GM23248 (cell line): ENCODE data around the gene GALE. TPM values are rescaled to one million over a fixed set of nuclear protein-coding genes. Genes with fewer than 3 reads are reported as not detected.

ENCODE experiments used
- DNase-seq: peaks from one replicate; pipeline ENCODE4 v3.0.0-alpha.2; 2015
- H2AFZ ChIP-seq: fragments of 200-600 bp; sonication (generic); 2 replicates; pipeline ENCODE4 v1.6.1; 2016; ENCODE audit warnings: antibody characterized with exemption
- H3F3A ChIP-seq: fragments of 200-600 bp; sonication (generic); 2 replicates; pipeline ENCODE4 v1.6.1; 2016; ENCODE audit warnings: mild to moderate bottlenecking, antibody characterized with exemption, mixed run types; ENCODE audit not compliant: insufficient read depth
- H3K27ac ChIP-seq: fragments of 200-600 bp; sonication (generic); 2 replicates; pipeline ENCODE4 v1.5.1; 2016; ENCODE audit warnings: mild to moderate bottlenecking
- H3K27me3 ChIP-seq: fragments of 200-600 bp; sonication (generic); replicated peaks from 2 replicates; pipeline ENCODE4 v1.6.1; 2016; ENCODE audit warnings: mild to moderate bottlenecking; ENCODE audit not compliant: insufficient read depth
- H3K36me3 ChIP-seq: fragments of 200-600 bp; sonication (generic); 2 replicates; pipeline ENCODE4 v1.6.1; 2016; ENCODE audit warnings: low read depth, mild to moderate bottlenecking
- H3K4me1 ChIP-seq: fragments of 200-600 bp; sonication (generic); 2 replicates; pipeline ENCODE4 v1.6.1; 2016; ENCODE audit warnings: mild to moderate bottlenecking; ENCODE audit not compliant: insufficient read depth
- H3K4me2 ChIP-seq: fragments of 200-600 bp; sonication (generic); one replicate; pipeline ENCODE4 v1.6.1; 2016; ENCODE audit warnings: mild to moderate bottlenecking; ENCODE audit not compliant: unreplicated experiment
- H3K4me3 ChIP-seq: fragments of 200-600 bp; sonication (generic); 2 replicates; pipeline ENCODE4 v1.5.1; 2016; ENCODE audit warnings: mild to moderate bottlenecking
- H3K79me2 ChIP-seq: fragments of 200-600 bp; sonication (generic); 2 replicates; pipeline ENCODE4 v1.6.1; 2016; ENCODE audit warnings: mild to moderate bottlenecking; ENCODE audit not compliant: insufficient read depth
- H3K9ac ChIP-seq: fragments of 200-600 bp; sonication (generic); 2 replicates; pipeline ENCODE4 v1.6.1; 2016; ENCODE audit warnings: mild to moderate bottlenecking
- H3K9me2 ChIP-seq: fragments of 200-600 bp; sonication (generic); 2 replicates; pipeline ENCODE4 v1.6.1; 2016; ENCODE audit warnings: mixed run types, mild to moderate bottlenecking, moderate library complexity; ENCODE audit not compliant: insufficient read depth
- H3K9me3 ChIP-seq: fragments of 200-600 bp; sonication (generic); one replicate; pipeline ENCODE4 v1.6.1; 2017; ENCODE audit warnings: low read depth
- H4K20me1 ChIP-seq: fragments of 200-600 bp; sonication (generic); 2 replicates; pipeline ENCODE4 v1.6.0; 2016; ENCODE audit not compliant: insufficient read depth
- EZH2 ChIP-seq: fragments of 200-600 bp; sonication (generic); IDR thresholded peaks from 2 replicates; pipeline ENCODE4 v1.6.1; 2018; ENCODE audit warnings: antibody characterized with exemption, mild to moderate bottlenecking; ENCODE audit not compliant: insufficient read depth, poor library complexity, severe bottlenecking
- EZH2phosphoT487 ChIP-seq: fragments of 200-600 bp; sonication (generic); IDR thresholded peaks from 2 replicates; pipeline ENCODE4 v1.6.1; 2018; ENCODE audit warnings: antibody characterized with exemption, moderate library complexity, mild to moderate bottlenecking, low read depth; ENCODE audit not compliant: insufficient read depth
- WGBS, 2 experiments: methylation state at CpG; one replicate each; pipeline ENCODE4 v1.1.6; 2015 to 2017; ENCODE audit warnings: low lambda C conversion rate in 2 of 2, low coverage in 1 of 2; ENCODE audit errors: missing lambda C conversion rate in 2 of 2; 5-methylcytosine and 5-hydroxymethylcytosine counted together
- in situ Hi-C: fragments of 300-500 bp; cut with MboI; formaldehyde crosslinking; loops from 2 replicates; pipeline ENCODE4 v1.15.0; 2020
- polyA plus RNA-seq: library from polyadenylated mRNA; unstranded; fragments of >200 nt; fragmentation: Nextera tagmentation; extraction: Ambion mirVana; gene quantifications from 2 replicates; pipeline ENCODE4 v1.2.1, GENCODE V29; 2016
- total RNA-seq: library from RNA; depleted of rRNA; stranded (reverse); fragments of >200 nt; shearing (Covaris generic); gene quantifications from 2 replicates; pipeline ENCODE4 v1.2.3, GENCODE V29; 2014

The GALE gene
- total and polyA plus RNA-seq, 2 experiments from 2014 or later: 20.9 to 23.5 TPM

DNA sequence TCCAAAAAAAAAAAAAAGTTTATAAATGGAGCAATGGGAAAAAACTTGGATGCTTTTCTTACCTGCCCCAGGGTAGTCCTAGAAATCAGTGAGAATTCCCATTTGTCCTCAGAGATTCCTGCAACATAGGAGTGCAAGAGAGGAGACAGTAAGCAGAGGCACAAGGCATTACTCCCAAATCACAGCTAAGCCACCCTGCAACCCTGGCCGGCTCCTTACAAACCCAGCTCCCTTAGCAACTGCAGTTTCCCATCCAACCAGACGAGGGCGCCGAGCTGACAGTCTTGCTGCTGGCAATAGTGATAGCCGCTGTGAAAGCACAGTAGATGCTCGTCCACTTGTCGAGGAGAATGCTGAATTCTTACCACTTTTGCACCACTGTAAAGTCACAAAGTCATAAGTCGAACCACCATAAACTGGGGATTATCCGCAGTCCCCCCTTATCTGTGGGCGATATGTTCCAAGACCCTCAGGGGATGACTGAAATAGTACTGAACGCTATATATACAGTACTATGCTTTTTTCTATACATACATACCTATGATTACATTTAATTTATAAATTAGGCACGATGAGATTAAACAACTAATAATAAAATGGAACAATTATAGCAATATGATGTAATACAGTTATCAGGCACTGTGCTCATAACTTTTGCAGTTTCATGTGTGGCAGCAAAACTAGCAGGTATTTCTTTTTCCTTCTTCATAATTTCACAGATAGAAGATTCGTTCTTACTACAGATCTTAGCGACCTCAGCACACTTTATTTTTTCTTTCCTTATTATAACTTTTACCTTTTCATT lies 28.3 kb downstream of the GALE start:
- H3K79me2 ChIP-seq: peaks cover 25% of the 10 kb centered on the region
- peak; percentile 85 for DNase-seq
- H3K4me3 ChIP-seq: no peak overlapping the region
- no peaks in the 10 kb centered on the region for H3K36me3 ChIP-seq
- no peak overlapping the region for H2AFZ ChIP-seq
- no peaks in the 10 kb centered on the region for H3K9me3 ChIP-seq
- no peaks in the 10 kb centered on the region for H3K27me3 ChIP-seq
- H3F3A ChIP-seq: peaks cover 6% of the 10 kb centered on the region; the same call in 1 of the 2 replicates
- H3K27ac ChIP-seq: no peak overlapping the region
- H4K20me1 ChIP-seq: no peaks in the 10 kb centered on the region
- in situ Hi-C loops: no loop called here
- H3K9ac ChIP-seq: no peak overlapping the region
- H3K4me1 ChIP-seq: peaks cover 4% of the 10 kb centered on the region
- TF ChIP-seq EZH2 (no peak), EZH2phosphoT487 (no peak)
- H3K9me2 ChIP-seq: no peaks in the 10 kb centered on the region
- WGBS, 2 experiments: 16 to 17% methylated on average over 14 of the region's 14 CpGs
- H3K4me2 ChIP-seq: peak overlapping the region; percentile 31

DNA sequence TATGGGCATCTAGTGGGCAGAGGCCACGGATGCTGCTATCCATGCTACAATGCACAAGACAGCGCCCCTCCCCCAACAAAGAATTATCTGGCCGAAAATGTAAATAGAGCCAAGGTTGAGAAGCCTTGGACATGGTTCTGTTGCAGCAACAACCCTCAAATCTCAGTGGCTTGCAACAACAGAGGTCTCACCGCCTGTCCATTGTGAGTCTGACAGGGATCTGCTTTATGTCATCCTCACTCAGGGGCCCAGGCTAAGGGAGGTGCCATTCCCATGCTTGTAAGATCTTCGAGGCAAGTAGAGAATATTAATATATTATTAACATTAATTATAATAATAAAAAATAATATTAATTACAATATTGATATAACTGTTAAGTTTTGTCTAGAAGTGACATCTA lies 31.8 kb downstream of the GALE start:
- Histone ChIP-seq H3K4me2 (no peak overlapping the region), H2AFZ (no peak overlapping the region), H3K4me1 (no peaks in the 10 kb centered on the region; the same call in 1 of the 2 replicates), H3K9ac (no peak overlapping the region), H3K79me2 (peaks cover 15% of the 10 kb centered on the region), H3K36me3 (no peaks in the 10 kb centered on the region), H3K9me3 (no peaks in the 10 kb centered on the region), H3K4me3 (no peak overlapping the region), H3K27me3 (no peaks in the 10 kb centered on the region), H3F3A (peaks cover 6% of the 10 kb centered on the region; the same call in 1 of the 2 replicates), H4K20me1 (no peaks in the 10 kb centered on the region), H3K27ac (no peak overlapping the region), H3K9me2 (no peaks in the 10 kb centered on the region)
- in situ Hi-C loops: no loop called here
- 59 to 66% methylated on average over 5 of the region's 5 CpGs for whole genome bisulfite sequencing, 2 experiments
- DNase-seq: no peak
- TF ChIP-seq EZH2phosphoT487 (no peak), EZH2 (no peak)

DNA sequence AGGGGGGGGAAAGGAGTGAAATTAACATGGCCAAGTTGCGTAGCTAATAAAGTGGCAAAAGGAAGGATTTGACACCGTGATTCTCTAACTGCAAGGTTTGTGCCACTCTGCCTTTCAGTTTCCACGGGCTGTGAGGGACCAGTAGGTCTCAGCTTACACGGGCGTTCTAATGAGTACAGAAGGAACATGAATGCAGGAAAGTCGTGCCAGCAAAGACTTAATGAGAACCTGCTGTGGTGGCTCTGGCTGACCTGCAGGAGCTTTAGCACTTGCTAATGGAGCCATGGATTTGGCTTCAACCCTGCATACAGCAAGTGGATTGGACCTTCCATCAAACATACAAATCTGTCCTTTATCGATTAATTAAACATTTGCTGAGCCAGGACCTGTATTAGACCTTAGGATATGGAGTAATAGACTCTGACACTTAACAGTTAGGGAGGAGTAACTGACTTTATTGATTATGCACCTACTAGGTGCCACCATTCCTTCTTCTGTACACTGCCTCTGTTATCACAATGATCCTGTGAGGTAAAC lies 37.4 kb downstream of the GALE start:
- Histone ChIP-seq H3F3A (peaks cover 20% of the 10 kb centered on the region), H3K4me1 (no peaks in the 10 kb centered on the region), H3K27ac (no peak overlapping the region), H2AFZ (no peak overlapping the region), H4K20me1 (no peaks in the 10 kb centered on the region), H3K9ac (no peak overlapping the region), H3K79me2 (peaks cover 32% of the 10 kb centered on the region), H3K27me3 (no peaks in the 10 kb centered on the region), H3K36me3 (peaks cover 42% of the 10 kb centered on the region), H3K9me2 (no peaks in the 10 kb centered on the region), H3K4me3 (no peak overlapping the region), H3K4me2 (no peak overlapping the region), H3K9me3 (no peaks in the 10 kb centered on the region)
- in situ Hi-C loops: no loop called here
- TF ChIP-seq EZH2 (no peak), EZH2phosphoT487 (no peak)
- WGBS, 2 experiments: 35 to 44% methylated on average over 7 of the region's 7 CpGs
- peak; percentile 29 for DNase-seq

DNA sequence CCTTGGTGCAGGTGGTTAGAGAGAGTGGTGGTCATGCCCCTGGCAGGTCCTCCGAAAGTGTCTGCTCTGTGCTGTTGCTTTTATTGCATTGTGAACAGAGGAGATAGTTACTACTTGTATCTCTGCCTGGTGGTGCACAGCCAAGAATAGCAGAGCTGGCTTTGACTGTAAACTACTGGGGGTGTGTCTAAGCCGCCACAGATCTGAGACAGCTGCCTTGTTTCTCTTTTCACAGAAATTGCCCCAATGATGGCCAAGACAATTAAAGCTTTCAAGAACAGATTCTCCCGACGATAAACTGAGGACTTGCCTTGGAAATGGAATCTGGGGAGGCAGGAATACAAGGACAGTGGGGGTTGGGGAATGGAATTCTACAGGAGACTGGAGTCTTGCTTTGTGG lies 41.3 kb downstream of the GALE start:
- no peak overlapping the region for H3K9ac ChIP-seq
- no peaks in the 10 kb centered on the region for H4K20me1 ChIP-seq
- in situ Hi-C loops: no loop called here
- no peak overlapping the region for H3K27ac ChIP-seq
- WGBS, 2 experiments: 22 to 29% methylated on average over 4 of the region's 4 CpGs
- H3K79me2 ChIP-seq: peaks cover 66% of the 10 kb centered on the region
- H2AFZ ChIP-seq: no peak overlapping the region
- H3K27me3 ChIP-seq: no peaks in the 10 kb centered on the region
- H3F3A ChIP-seq: peaks cover 20% of the 10 kb centered on the region
- TF ChIP-seq EZH2 (no peak), EZH2phosphoT487 (no peak)
- no peaks in the 10 kb centered on the region for H3K9me2 ChIP-seq
- H3K36me3 ChIP-seq: peaks cover 76% of the 10 kb centered on the region
- no peak for DNase-seq
- no peak overlapping the region for H3K4me3 ChIP-seq
- H3K9me3 ChIP-seq: no peaks in the 10 kb centered on the region
- no peak overlapping the region for H3K4me2 ChIP-seq
- H3K4me1 ChIP-seq: no peaks in the 10 kb centered on the region
